Mucosa of descending colon (tissue), 3 donors: Measurements from ENCODE around the gene SLC16A3. TPM values are rescaled to one million over a fixed set of nuclear protein-coding genes. Genes with fewer than 3 reads are reported as not detected.
"Not testable (repeated sequence)": the region's sequence is repeated elsewhere in the genome, so short reads cannot be mapped to it uniquely, and the experiment has no call there.

Experiments used
- ATAC-seq: fragments of 200-7000 bp; cut with Tn5 transposase; one replicate; pipeline ENCODE4 v1.9.1; 2020; ENCODE audit warnings: mild to moderate bottlenecking, moderate library complexity
- DNase-seq, 3 donors: peaks; one replicate each; pipeline ENCODE4 v3.0.0-alpha.2; 2020
- H3K36me3 ChIP-seq: fragments of 200-600 bp; one replicate; pipeline ENCODE4 v1.8.0; 2021; ENCODE audit warnings: low read depth, mild to moderate bottlenecking
- H3K4me1 ChIP-seq: fragments of 200-600 bp; one replicate; pipeline ENCODE4 v1.8.0; 2021; ENCODE audit warnings: low read depth, mild to moderate bottlenecking
- H3K4me3 ChIP-seq: fragments of 200-600 bp; one replicate; pipeline ENCODE4 v1.8.0; 2021; ENCODE audit warnings: mild to moderate bottlenecking
- H3K9me3 ChIP-seq: fragments of 200-600 bp; one replicate; pipeline ENCODE4 v1.8.0; 2021; ENCODE audit warnings: mild to moderate bottlenecking
- CTCF ChIP-seq: fragments of 200-600 bp; IDR thresholded peaks from one replicate; pipeline ENCODE4 v1.8.0; 2022; ENCODE audit warnings: antibody characterized with exemption, mild to moderate bottlenecking
- intact Hi-C, 2 donors: fragments of 100-400 bp; cut with DNase I in 1 of 2; cut with micrococcal nuclease in 1 of 2; formaldehyde crosslinking; loops; one replicate each; pipeline versions ENCODE4 v1.11.0 to v1.11.1; 2022; cut with DNase I, micrococcal nuclease
- total RNA-seq, 3 donors: library from RNA; stranded (reverse); fragmentation: NEBNext Ultra II Directional in 2 of 3; extraction: Animal tissue kit (Norgen Biotek cat#: 25700) in 2 of 3; gene quantifications; one replicate each; pipeline versions ENCODE4 v1.2.1 to v1.2.4, GENCODE V29; 2021 to 2023
- donor health status: DM: no; HTN: no; CAD: no; lungs with moderate emphysema.
- donor health status: DM: no; HTN: no; CAD: no.
- donor health status: DM: no; HTN: yes; CAD: no.

The SLC16A3 gene
- total RNA-seq, 3 donors from 2014 or later, result 41.0 to 150 (median 104) TPM

GRCh38 chr17:82201498-82201910 lies 27.3 kb upstream of the SLC16A3 start:
- peaks cover 10% of the 10 kb centered on the region for H3K4me1 ChIP-seq
- no peaks in the 10 kb centered on the region for H3K36me3 ChIP-seq
- intact Hi-C loops, result no loop called here
- no peaks in the 10 kb centered on the region for H3K9me3 ChIP-seq
- ATAC-seq (no peak), DNase-seq (no peak)
- no peak overlapping the region for H3K4me3 ChIP-seq
- TF ChIP-seq CTCF, result no peak

- H3K36me3 ChIP-seq, result no peaks in the 10 kb centered on the region
- DNase-seq, result no peak
- intact Hi-C loops, result no loop called here
- H3K4me3 ChIP-seq, result no peak overlapping the region
- H3K4me1 ChIP-seq, result peaks cover 13% of the 10 kb centered on the region
- TF ChIP-seq CTCF, result no peak
- ATAC-seq, result no peak
- no peaks in the 10 kb centered on the region for H3K9me3 ChIP-seq
Measured at GRCh38 chr17:82202981-82203380, 25.9 kb upstream of the SLC16A3 start.

GRCh38 chr17:82203920-82204319 lies 24.9 kb upstream of the SLC16A3 start:
- H3K4me1 ChIP-seq, result peaks cover 13% of the 10 kb centered on the region
- no peaks in the 10 kb centered on the region for H3K9me3 ChIP-seq

GRCh38 chr17:82204831-82205719 lies 23.8 kb upstream of the SLC16A3 start:
- intact Hi-C loops, result no loop called here
- Histone ChIP-seq H3K36me3 (no peaks in the 10 kb centered on the region), H3K9me3 (no peaks in the 10 kb centered on the region), H3K4me1 (peaks cover 13% of the 10 kb centered on the region), H3K4me3 (no peak overlapping the region)
- ATAC-seq, result peak; percentile 16
- DNase-seq, result no peak
- TF ChIP-seq CTCF, result no peak

More at GRCh38 chr17:82203920-82204319, 24.9 kb upstream of the SLC16A3 start:
- intact Hi-C loops, result no loop called here
- no peak overlapping the region for H3K4me3 ChIP-seq
- TF ChIP-seq CTCF, result no peak
- DNase-seq (no peak), ATAC-seq (no peak)
- H3K36me3 ChIP-seq, result no peaks in the 10 kb centered on the region

- DNase-seq, result peak; percentile 88 to 92 (median 90)
- no peaks in the 10 kb centered on the region for H3K9me3 ChIP-seq
- peaks cover 13% of the 10 kb centered on the region for H3K4me1 ChIP-seq
- intact Hi-C loops, result no loop called here
- no peak overlapping the region for H3K4me3 ChIP-seq
- H3K36me3 ChIP-seq, result no peaks in the 10 kb centered on the region
- TF ChIP-seq CTCF, result peak; percentile 88
- peak; percentile 95 for ATAC-seq
Measured at GRCh38 chr17:82205720-82206508, 22.9 kb upstream of the SLC16A3 start.

GRCh38 chr17:82210655-82211054 lies 18.2 kb upstream of the SLC16A3 start:
- peak in 1 of 3 donors; percentile 29 for DNase-seq
- H3K9me3 ChIP-seq, ATAC-seq, intact Hi-C loops, H3K36me3 ChIP-seq, H3K4me3 ChIP-seq: not testable (repeated sequence)
- H3K4me1 ChIP-seq, result peaks cover 21% of the 10 kb centered on the region
